CD1c-positive myeloid dendritic cell (primary cell): ENCODE results near the gene FKBP1B.
"Not testable (repeated sequence)": the region's sequence is repeated elsewhere in the genome, so short reads cannot be mapped to it uniquely, and the experiment has no call there.

Source experiments
- DNase-seq: peaks from one replicate; pipeline ENCODE4 v3.0.0-alpha.2; 2016; ENCODE audit errors: extremely low spot score

FKBP1B gene

DNA sequence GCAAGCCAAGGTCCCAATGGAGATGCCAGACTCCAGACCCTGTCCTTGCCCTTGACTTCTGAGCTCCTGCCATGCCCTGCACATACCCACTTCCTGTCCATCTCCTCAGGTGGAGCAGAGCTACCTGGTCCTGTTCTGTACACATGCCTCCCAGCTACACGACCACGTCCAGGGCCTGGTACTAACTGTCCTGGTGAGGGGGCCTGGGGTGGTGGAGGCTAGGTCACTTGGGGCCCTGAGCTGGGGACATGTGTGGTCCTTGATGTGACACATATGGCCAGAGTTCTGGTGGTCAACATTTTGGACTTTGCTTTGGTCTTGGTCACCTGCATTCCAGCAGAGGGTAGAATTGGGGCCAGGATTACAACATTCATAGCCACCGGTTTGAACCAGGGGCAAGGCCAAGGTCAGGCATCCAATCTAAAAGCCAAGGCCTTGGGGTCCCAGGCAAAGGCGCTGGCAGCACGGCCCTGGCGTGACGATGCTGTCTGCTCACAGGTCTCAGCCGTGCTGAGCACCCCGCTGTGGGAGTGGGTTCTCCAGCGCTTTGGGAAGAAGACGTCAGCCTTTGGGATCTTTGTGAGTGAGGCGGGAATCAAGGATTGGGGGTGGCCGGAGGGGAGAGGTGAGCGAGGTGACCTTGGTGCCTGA, 27.1 kb upstream of the FKBP1B start:
- no peak for DNase-seq

- DNase-seq = no peak
Observed at GRCh38 chr2:24022975-24023575, 26.5 kb upstream of the FKBP1B start.

DNA sequence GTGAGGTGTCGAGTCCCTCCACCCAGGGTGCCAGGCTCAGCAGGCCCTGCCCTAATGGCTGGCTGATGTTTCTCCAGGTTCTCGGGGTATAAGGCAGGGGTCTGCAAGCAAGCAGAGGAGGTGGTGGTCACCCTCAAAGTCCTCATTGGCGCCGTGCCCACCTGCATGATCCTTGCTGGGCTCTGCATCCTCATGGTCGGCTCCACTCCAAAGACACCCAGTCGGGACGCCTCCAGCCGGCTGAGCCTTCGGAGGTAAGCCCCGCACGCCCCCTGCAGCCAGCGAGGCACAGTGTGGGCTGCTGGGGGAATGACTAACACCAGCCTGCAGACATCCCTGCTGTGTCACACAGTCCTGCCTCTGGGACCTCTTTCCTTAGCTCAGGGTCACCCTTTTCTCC, 25.5 kb upstream of the FKBP1B start:
- no peak for DNase-seq

DNA sequence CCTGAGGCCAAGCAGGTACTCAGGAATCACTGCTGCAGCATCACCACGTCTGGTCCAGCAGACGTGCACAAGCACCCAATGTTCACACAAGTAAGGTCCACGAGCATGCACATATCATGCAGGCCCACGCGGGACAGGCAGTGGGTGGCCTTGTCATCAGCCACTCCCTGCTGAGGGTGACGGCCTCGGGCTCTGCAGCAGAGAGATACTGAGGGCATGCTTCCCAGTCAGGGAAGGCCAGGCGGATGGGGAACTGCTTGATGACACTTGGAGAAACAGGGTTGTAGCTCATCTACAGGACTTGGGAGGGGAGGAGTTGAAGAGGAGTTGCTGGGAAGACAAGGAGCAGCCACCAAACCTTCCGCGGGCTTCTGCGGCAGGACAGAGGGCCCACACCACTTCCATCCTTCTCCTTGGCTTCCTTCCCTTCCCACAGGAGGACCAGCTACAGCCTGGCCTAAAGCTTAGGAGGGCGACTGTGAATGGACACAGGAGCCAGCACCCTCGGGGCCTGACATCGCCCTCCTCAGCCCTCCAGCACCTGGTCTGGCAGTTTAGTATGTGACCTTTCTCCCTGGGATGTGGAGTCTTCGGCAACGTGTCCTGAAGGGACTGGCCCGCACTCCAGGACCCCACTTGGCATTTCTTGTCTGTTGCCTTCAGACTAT, 24.4 kb upstream of the FKBP1B start:
- no peak for DNase-seq

DNA sequence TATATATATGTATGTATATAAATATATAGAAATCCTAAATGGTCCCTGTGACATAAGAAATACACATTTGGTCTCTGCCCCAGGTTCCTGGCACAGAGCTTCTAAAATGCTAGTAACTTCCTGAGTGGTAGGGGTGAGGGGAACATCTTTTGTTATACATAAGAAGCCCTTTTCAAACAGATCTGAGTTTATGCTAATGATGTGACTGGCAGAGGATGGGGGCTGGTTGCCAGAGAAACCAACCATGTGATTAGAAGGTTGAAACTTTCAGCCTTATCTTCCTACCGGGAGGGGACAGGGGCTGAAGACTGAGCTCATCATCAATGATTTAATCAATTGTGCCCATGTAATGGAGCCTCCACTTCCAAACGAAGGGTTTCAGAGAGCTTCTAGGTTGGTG, 23.3 kb upstream of the FKBP1B start:
- no peak for DNase-seq

DNA sequence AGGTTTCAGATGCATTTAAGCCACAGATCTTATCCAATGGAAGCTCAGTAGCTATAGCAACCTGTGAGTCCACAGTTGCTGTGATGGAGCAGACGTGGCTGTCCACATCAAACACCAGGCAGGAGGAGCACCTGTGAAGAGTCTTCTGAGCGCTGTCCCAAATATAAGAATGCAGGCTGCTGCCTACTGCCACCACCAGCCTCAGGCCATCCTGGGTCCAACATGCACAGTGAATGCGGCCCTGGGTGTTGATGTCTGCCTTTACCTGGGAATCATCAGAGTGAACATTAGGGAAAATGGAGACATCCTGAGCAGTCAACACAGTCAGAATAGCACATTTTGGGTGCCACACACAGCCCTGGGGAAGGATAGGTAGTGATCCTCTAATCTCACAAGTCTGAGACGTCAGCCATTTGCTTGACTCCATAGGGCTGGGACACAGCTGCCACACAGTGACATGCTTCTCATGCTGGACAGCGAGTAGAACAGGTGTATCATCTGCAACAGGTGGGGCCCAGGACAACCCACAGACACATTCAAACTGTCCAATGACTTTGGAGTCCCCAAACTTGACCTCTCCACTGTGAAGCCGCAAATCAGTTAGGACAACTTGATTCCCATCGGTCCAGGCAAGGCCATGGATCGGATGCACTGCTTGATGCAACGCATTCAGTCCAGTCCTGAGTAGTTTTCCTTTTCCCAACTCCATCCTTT, 10.6 kb upstream of the FKBP1B start:
- DNase-seq = no peak

DNA sequence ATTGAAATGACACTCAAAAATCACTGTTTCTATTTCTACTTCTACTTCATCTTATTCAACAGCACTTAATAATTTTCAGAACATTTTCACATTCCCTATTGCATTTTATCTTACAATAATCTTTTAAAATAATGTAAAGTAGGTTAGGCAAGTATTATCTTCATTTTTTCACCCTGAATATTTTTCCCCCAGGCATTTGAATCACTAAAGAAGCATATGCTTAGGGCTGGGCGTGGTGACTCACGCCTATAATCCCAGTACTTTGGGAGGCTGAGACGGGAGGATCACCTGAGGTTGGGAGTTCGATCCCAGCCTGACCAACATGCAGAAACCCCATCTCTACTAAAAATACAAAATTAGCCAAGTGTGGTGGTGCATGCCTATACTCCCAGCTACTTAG, 9.0 kb upstream of the FKBP1B start:
- no peak for DNase-seq

- not testable (repeated sequence) for DNase-seq
Observed at GRCh38 chr2:24043133-24043532, 6.4 kb upstream of the FKBP1B start.

DNA sequence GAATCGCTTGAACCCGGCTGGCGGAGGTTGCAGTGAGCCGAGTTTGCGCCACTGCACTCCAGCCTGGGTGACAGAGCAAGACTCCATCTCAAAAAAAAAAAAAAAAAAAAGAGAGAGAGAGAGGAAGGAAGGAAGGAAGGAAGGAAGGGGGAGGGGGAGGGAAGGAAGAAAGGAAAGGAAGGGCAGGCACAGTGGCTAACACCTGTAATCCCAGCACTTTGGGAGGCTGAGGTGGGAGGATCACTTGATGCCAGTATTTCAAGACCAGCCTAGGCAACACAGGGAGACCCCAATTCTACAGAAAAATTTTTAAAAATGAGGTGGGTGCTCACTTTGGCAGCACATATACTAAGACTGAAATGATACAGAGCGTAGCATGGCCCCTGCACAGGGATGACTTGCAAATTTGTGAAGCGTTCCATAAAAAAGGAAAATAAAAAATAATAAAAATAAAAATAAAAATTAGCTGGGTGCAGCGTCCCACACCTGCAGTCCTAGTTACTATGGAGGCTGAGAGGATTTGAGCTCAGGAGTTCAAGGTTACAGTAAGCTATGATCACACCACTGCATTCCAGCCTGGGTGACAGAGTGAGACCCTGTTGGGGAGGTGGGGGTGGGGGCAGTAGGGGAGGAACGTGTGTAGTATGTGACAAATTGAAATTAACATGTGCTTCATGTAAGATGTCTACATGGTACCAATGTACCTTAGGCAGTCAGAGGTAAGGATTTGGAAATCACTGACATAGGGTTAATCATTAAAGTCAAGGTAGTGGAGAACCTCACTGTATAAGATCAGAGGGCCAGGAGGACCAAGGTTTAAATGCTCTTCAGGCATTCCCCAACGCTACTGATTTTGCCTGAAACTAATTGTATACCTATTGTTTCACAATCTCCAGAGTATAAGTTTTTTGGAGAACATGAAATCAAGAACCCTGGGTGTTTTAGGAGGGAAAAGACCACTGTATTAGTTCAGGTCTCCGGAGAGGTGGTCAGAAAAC, 3.7 kb upstream of the FKBP1B start:
- no peak for DNase-seq

- DNase-seq = no peak
Observed at GRCh38 chr2:24046599-24046929, 3.0 kb upstream of the FKBP1B start.

DNA sequence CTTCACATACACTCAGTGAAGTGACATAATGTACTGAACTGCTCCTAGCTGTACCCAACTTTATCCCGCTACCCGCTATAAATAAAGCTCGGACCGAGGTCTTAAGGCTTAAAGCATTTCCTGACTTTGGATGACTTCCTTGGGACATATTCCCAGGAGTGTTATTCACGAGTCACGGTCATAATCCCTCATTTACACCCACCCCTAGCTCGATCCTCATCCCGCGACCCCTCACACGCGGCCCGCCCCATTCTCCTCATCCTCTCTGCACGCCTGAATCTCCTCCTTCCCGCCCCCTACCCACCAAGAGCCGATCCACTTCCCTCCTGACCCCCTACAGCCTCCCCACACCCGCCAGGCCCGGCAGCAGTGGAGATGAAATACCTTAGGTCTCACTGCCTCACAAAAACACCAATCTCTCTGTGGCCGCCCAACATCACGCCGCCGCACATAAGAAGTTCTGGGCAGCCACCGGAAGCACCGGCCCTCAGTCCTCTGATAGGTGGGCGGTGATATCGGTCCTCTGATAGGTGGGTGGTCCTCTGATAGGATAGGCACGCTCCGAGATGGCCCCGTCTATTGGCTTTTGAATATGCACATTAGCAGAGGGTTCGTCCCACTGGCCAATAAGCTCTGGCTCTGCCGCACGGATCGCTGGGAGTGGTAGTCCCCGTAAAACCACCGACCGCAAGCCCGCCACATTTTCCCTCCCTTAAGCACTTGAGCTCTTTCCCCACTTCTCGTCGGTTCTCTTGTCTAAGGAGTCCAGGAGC, 2.4 kb upstream of the FKBP1B start, which contains the start of gene WDCP:
TSS of gene WDCP (minus strand) at position 462 of the 773 bp plus-strand sequence. CDS start 7,897 bp downstream, outside the sequence.
- peak; percentile 97 for DNase-seq

GRCh38 chr2:24047703-24048033, 1.9 kb upstream of the FKBP1B start:
- DNase-seq = no peak

- DNase-seq = no peak
Observed at GRCh38 chr2:24048769-24049484, 614 bp upstream of the FKBP1B start.

DNA sequence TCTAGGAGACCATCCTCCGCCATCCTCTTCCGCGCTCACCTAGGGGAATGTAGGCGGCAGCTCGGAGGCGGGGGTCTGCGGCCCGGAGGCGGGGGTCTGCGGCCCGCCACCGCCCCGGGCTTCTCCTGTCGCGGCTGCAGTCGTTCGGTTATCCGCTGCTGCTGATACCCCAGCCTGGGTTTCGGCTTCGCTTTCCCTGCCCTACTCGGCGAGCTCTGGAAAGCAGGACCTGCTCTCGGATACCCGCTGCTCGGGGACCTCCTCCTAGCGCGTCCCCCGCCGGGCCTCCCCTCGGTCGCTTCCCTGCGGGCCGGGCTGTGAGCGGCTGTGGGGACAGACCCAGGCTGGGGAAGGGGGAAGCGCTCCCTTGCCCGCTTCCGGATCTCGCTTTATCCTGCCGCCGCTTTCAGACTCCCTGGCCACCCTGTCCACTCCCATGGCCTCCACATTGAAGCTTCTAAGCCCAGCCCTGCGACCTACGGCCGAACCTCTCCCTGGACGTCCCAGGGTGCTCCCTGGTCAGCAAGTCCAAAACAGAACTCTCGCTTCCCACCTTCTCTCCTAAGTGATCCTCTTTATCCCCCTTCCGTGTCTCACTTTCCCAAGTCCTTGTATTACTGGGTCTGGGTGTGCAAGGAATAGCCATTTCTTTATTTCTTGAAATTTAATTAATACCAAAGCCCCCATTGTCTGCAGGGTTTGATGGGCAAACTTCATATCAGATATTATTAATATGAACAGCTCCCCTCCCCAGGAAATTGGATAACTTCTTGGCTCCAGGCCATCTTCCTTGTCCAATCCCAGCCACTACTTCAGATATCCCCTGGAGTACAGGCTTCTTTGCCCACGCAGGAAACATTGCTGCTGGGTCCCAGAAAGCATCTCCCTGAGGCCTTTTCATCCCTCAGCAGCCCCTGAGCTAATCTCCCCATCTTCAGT, 769 bp downstream of the FKBP1B start:
- DNase-seq = peak; percentile 56

GRCh38 chr2:24051833-24052232, 2.3 kb downstream of the FKBP1B start:
- no peak for DNase-seq

DNA sequence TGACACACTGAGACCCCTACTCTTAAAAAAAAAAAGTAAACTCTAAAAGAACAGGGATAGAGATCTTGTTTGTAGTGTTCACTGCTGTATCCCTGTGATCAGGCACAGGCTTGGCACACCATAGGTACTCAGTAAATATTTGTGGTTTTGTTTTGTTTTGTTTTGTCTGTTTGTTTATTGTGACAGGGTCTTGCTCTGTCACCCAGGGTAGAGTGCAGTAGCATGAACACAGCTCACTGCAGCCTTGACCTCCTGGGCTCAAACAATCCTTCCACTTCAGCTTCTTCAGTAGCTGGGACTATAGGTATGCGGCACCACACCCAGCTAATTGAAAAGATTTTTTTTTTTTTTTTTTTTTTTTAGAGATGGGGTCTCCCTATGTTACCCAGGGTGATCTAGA, 3.4 kb downstream of the FKBP1B start:
- DNase-seq = no peak

- no peak for DNase-seq
Observed at GRCh38 chr2:24054366-24055010, 4.9 kb downstream of the FKBP1B start.

GRCh38 chr2:24055750-24056149, 6.2 kb downstream of the FKBP1B start:
- no peak for DNase-seq
